ENCODE measurements around the gene SLC43A2.
A peak's percentile ranks its signal among the peaks of the same experiment; 100 is the strongest.

- no peak for TF ChIP-seq CTCF (IDR thresholded peaks at IDR 0.05)
- TF ChIP-seq EP300 (IDR thresholded peaks at IDR 0.05; ENCODE audit: low read depth), result no peak
- peak; percentile 34 to 64 (median 54) for TF ChIP-seq POLR2AphosphoS5 (IDR thresholded peaks at IDR 0.05)
These were observed 1.3 kb downstream of the SLC43A2 start for GRCh38 chr17:1627182-1627981.

Measured in transverse colon (tissue), 4 donors.